ENCODE measurements around the gene CPA5.
"Not testable (repeated sequence)": the region's sequence is repeated elsewhere in the genome, so short reads cannot be mapped to it uniquely, and the experiment has no call there.

Gene CPA5, protein sequence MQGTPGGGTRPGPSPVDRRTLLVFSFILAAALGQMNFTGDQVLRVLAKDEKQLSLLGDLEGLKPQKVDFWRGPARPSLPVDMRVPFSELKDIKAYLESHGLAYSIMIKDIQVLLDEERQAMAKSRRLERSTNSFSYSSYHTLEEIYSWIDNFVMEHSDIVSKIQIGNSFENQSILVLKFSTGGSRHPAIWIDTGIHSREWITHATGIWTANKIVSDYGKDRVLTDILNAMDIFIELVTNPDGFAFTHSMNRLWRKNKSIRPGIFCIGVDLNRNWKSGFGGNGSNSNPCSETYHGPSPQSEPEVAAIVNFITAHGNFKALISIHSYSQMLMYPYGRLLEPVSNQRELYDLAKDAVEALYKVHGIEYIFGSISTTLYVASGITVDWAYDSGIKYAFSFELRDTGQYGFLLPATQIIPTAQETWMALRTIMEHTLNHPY

DNA sequence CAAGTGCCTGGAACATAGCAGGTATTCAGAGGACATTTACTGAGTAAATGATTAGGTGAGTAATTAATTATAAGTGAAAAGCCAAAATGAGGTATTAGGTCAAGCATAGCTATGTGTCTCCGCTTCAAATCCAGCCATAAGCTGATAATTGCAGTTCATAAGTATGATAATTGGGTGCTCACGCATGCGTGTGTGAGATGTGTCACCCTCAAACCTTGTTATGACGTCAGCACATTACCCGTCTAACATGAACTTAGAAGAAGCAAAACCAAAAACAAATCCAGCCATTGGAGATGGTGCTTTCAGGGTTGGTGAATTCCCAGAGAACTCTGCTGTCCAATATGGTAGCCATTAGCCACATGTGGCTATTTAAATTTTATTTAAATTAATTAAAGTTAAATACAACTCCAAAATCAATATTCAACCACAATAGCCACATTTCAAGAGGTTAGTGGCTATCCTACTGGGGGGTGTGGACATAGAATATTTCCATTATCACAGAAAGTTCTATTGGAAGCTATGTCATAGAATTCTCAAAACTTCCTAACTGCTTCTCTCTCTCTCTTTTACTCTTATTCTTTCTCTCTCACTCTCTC lies at the start of gene CPA5:
Gene CPA5 (plus strand): TSS at position 546 of the 596 bp plus-strand sequence. CDS start 1,670 bp downstream, outside the sequence.
- no peak for DNase-seq

DNA sequence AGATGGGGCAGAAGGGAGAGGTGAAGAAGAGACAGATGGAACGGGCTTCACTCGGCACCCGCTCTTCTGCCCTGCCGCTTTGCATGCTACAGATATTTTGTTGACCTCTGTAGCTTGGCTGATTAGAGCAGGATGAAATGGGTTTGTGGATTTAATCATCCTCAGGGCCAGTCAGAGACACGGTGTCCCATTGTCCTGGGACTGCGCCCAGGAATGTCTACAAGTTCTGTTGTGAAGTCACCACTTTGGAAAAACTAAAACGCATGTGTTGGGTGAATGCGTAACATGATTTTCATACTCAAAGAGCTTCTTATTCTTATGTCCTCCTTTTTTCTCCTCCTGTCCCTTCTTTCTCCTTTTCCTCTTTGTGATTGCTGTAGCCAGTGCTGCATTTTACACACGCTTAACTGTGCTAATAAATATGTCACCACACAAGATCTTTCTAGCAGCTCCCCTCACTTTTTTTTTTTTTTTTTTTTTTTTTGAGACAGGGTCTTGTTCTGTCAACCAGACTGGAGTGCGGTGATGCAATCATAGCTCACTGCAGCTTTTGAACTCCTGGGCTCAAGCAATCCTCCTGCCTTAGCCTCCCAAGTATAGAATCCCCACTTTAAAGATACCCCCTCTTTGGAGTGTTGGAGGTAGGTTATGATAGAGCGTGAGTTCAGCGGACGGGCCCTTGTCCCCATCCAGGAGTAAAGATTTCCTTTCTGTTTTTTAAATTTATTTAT lies 48.2 kb upstream of the CPA5 start:
- no peak for DNase-seq

GRCh38 chr7:130297628-130298543 lies 46.7 kb upstream of the CPA5 start:
- no peak for DNase-seq

- no peak for DNase-seq
Observed at GRCh38 chr7:130298544-130299326, 45.9 kb upstream of the CPA5 start.

DNA sequence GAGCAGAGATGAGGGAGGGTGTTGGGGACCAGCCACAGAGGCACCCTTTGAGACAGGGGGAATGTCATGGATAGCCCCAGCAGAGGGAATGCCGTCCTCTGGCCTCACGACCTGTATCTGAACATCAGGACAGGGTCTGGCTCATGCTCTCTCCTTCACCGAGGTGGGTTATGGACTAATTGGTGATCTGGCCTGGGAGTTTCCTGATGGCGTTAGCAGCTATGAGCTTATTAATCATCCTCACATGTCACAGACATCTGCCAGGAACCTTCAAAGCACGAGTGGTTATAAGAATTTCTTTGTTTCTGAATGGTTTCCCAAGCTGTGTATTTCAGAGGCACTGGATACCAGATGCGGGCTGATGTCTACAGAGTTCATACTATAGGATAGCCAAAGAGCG lies 44.8 kb upstream of the CPA5 start:
- DNase-seq, result no peak

- DNase-seq, result no peak
Observed at GRCh38 chr7:130301501-130302020, 43.1 kb upstream of the CPA5 start.

GRCh38 chr7:130302649-130303048 lies 42.0 kb upstream of the CPA5 start:
- no peak for DNase-seq

DNA sequence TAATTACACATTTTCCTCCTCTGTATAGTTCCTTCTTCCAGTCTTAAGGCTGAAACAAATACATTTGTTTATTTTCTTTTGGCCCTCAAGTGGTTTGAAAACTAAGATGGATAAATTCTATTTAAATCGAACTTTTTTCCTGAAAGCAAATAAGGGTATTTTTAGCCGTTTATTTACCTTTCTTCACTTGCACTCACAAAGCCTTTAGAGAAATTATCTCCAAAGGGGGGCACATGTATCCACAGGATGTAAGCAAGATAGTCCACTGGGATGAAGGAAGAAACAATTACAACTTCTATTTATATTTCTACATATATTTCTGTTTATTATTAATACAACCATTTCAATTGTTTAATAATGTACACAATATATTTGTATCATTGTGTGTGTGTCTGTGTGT lies 41.5 kb upstream of the CPA5 start:
- no peak for DNase-seq

DNA sequence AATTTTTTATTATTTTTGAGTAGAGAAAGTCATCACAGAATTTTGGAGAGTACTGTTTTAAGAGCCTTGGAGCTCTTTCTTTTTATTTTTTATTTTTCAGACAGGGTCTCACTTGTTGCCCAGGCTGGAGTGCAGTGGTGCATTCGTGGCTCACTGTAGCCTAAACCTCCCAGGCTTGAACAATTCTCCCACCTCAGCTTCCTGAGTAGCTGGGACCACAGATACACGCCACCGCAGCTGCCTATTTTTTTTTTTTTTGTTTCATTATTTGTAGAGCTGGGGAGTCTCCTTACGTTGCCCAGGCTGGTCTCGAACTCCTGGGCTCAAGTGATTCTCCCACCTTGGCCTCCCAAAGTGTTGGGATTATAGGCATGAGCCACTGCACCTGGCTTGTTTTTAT lies 41.1 kb upstream of the CPA5 start:
- DNase-seq, result no peak

- DNase-seq, result no peak
Observed at GRCh38 chr7:130303982-130304381, 40.6 kb upstream of the CPA5 start.

GRCh38 chr7:130304878-130305277 lies 39.7 kb upstream of the CPA5 start:
- no peak for DNase-seq

GRCh38 chr7:130305433-130306042 lies 39.1 kb upstream of the CPA5 start:
- no peak for DNase-seq

- no peak for DNase-seq
Observed at GRCh38 chr7:130309986-130310385, 34.6 kb upstream of the CPA5 start.

DNA sequence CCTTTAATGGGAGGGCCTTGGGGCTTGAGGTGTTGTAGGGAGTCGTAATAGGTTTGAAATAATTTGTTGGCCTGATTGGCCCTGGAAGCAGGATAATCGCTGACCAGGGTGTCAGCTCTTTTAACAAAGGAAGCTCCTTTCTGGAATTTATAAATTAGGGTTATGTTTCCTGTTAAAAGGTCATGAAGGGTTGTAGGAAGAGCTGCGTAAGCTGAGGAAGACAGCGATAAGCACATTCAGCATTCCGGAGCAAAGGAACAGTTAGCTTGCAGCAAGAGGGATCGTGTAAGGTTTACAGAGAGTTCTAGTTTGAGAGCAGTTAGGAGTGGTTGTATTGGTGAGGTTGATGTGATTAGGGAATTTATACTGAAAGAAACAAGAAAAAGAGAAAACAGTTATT lies 30.3 kb upstream of the CPA5 start:
- DNase-seq, result no peak

GRCh38 chr7:130319541-130319940 lies 25.1 kb upstream of the CPA5 start:
- DNase-seq, result no peak

- not testable (repeated sequence) for DNase-seq
Observed at GRCh38 chr7:130321542-130322229, 22.9 kb upstream of the CPA5 start.

GRCh38 chr7:130322615-130323014 lies 22.0 kb upstream of the CPA5 start:
- no peak for DNase-seq

DNA sequence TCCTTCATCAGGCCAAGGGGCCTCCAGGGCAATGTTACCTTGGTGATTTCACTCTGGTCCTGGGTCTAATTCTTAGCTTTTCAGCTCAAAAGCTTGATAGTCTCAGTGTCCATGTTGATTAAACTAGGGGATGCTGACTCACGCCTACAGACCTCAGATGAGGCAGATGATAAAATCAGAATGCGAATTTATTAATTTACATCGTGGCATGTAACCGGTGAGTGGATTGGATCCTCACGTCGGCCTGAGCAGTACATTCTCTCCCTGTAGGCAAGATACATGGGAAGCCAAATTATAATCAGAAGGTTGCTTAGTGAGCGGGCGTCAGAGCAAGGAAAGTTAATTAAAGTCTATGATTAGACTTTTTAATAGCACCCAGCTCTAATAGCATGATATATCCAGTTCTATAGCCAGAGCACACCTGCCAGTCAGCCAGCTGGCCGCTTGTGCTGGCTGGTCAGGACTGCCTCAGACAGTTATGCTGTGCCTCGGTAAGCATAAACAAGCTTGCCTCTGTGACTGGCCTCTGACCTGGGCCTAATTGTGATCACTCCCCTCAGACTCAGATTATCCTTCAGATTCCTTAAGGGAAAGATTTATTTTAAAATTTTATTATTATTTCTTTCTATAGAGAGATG lies 20.2 kb upstream of the CPA5 start:
- no peak for DNase-seq

DNA sequence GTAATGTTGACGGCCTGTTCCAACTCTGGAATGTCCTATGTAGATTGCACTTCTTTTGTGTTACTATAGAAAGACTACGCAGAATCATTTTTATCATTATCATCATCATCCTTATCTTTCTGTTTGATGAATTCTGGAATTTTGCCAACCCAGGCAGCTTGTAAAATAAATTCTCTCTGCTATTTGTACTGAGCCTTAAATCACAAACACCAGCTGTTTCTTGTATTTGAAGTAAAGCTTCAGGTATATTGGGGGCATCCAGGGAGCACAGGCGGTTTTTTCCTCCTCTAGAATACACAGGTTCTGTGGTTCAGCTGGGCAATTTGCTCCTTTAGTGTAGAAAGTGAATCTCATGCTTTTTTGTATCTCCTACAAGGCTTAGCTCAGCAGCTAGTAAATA lies 14.9 kb upstream of the CPA5 start:
- no peak for DNase-seq
